ENCODE results near the gene RAPGEF2. TPM values are rescaled to one million over a fixed set of nuclear protein-coding genes. Genes with fewer than 3 reads are reported as not detected.

The RAPGEF2 gene
- polyA plus RNA-seq, 1 donor (not counting 4 experiments of a cell fraction or from before 2014, with no cell fraction given): 23.8 TPM

- Histone ChIP-seq H2AFZ (ENCODE audit: control insufficient read depth, low read length) (no peak overlapping the region), H3K9me1 (ENCODE audit: control insufficient read depth, extremely low read depth, insufficient read depth, low read length) (no peaks in the 10 kb centered on the region), H3K9ac (ENCODE audit: control insufficient read depth, extremely low read depth, insufficient read depth, low read length) (no peak overlapping the region), H3K4me2 (ENCODE audit: control insufficient read depth, extremely low read depth, insufficient read depth, low read depth, low read length) (no peak overlapping the region), H3K79me2 (ENCODE audit: control insufficient read depth, insufficient read depth, low read length) (no peaks in the 10 kb centered on the region), H3K27ac (ENCODE audit: control insufficient read depth, insufficient read depth, low read length) (no peak overlapping the region), H3K4me3 (ENCODE audit: control insufficient read depth in 2 of 3, extremely low read depth in 1 of 3, insufficient read depth in 2 of 3, low read depth in 1 of 3, low read length in 3 of 3) (no peak overlapping the region), H3K9me3 (ENCODE audit: control insufficient read depth, low read depth, low read length) (no peaks in the 10 kb centered on the region), H4K20me1 (ENCODE audit: control insufficient read depth, extremely low read depth, insufficient read depth, low read length) (no peaks in the 10 kb centered on the region), H3K27me3 (ENCODE audit: control insufficient read depth, extremely low read depth, insufficient read depth, low read length) (no peaks in the 10 kb centered on the region), H3K4me1 (ENCODE audit: control insufficient read depth, extremely low read depth, insufficient read depth, low read length) (peaks cover 21% of the 10 kb centered on the region), H3K36me3 (ENCODE audit: control insufficient read depth in 2 of 2, extremely low read depth in 1 of 2, insufficient read depth in 2 of 2, low read length in 2 of 2) (no peaks in the 10 kb centered on the region)
- dilution Hi-C loops (cut with MboI; ENCODE audit: extremely low pct_ligation_motif_present, low sequenced_read_pairs): no loop called here
- TF ChIP-seq EZH2 (IDR thresholded peaks at IDR 0.05; ENCODE audit: low read length) (no peak), CTCF (optimal IDR thresholded peaks at IDR 0.05 in 1 of 3, IDR thresholded peaks at IDR 0.05 in 1 of 3, conservative IDR thresholded peaks at IDR 0.05 in 1 of 3; ENCODE audit: extremely low read depth in 1 of 3, insufficient read depth in 2 of 3, low read length in 3 of 3) (no peak)
- FAIRE-seq: no peak
- no peak for DNase-seq (ENCODE audit: low read depth, low spot score)
These were observed 266.4 kb downstream of the RAPGEF2 start for GRCh38 chr4:159369256-159369655.

DNA sequence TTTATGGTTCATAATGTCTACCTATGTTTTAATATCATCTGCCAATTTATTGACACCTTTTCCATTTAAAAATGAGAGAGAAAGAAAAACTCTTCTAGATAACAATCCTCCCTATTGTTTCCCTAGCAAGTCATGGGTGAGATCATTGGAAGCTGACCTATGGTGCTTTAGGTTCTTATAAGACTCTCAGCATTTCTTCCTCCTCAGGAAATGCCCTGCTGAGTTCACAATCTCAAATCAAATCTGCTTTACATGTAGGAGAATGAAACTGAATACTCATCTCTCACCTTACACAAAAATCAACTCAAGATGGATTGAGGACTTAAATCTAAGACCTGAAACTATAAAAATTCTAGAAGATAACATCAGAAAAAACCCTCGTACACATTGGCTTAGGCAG, 267.4 kb downstream of the RAPGEF2 start:
- dilution Hi-C loops (cut with MboI; ENCODE audit: extremely low pct_ligation_motif_present, low sequenced_read_pairs): no loop called here
- DNase-seq (ENCODE audit: low read depth, low spot score): no peak

More for the DNA sequence above, 267.4 kb downstream of the RAPGEF2 start:
- no peaks in the 10 kb centered on the region for H4K20me1 ChIP-seq (ENCODE audit: control insufficient read depth, extremely low read depth, insufficient read depth, low read length)
- no peaks in the 10 kb centered on the region for H3K79me2 ChIP-seq (ENCODE audit: control insufficient read depth, insufficient read depth, low read length)
- H3K9me3 ChIP-seq (ENCODE audit: control insufficient read depth, low read depth, low read length): no peaks in the 10 kb centered on the region
- H3K36me3 ChIP-seq (ENCODE audit: control insufficient read depth in 2 of 2, extremely low read depth in 1 of 2, insufficient read depth in 2 of 2, low read length in 2 of 2): no peaks in the 10 kb centered on the region
- no peak overlapping the region for H3K4me2 ChIP-seq (ENCODE audit: control insufficient read depth, extremely low read depth, insufficient read depth, low read depth, low read length)
- no peak for FAIRE-seq
- no peak overlapping the region for H2AFZ ChIP-seq (ENCODE audit: control insufficient read depth, low read length)
- no peaks in the 10 kb centered on the region for H3K9me1 ChIP-seq (ENCODE audit: control insufficient read depth, extremely low read depth, insufficient read depth, low read length)
- H3K27ac ChIP-seq (ENCODE audit: control insufficient read depth, insufficient read depth, low read length): no peak overlapping the region
- TF ChIP-seq EZH2 (IDR thresholded peaks at IDR 0.05; ENCODE audit: low read length) (no peak), CTCF (optimal IDR thresholded peaks at IDR 0.05 in 1 of 3, IDR thresholded peaks at IDR 0.05 in 1 of 3, conservative IDR thresholded peaks at IDR 0.05 in 1 of 3; ENCODE audit: extremely low read depth in 1 of 3, insufficient read depth in 2 of 3, low read length in 3 of 3) (no peak)
- H3K27me3 ChIP-seq (ENCODE audit: control insufficient read depth, extremely low read depth, insufficient read depth, low read length): no peaks in the 10 kb centered on the region
- peaks cover 21% of the 10 kb centered on the region for H3K4me1 ChIP-seq (ENCODE audit: control insufficient read depth, extremely low read depth, insufficient read depth, low read length)
- no peak overlapping the region for H3K4me3 ChIP-seq (ENCODE audit: control insufficient read depth in 2 of 3, extremely low read depth in 1 of 3, insufficient read depth in 2 of 3, low read depth in 1 of 3, low read length in 3 of 3)
- H3K9ac ChIP-seq (ENCODE audit: control insufficient read depth, extremely low read depth, insufficient read depth, low read length): no peak overlapping the region

Measured in keratinocyte (primary cell).